ENCODE data around the gene ACSL5. TPM values are rescaled to one million over a fixed set of nuclear protein-coding genes. Genes with fewer than 3 reads are reported as not detected.

ACSL5 gene
- total and polyA plus RNA-seq, 2 donors = 13.0 to 15.9 TPM

DNA sequence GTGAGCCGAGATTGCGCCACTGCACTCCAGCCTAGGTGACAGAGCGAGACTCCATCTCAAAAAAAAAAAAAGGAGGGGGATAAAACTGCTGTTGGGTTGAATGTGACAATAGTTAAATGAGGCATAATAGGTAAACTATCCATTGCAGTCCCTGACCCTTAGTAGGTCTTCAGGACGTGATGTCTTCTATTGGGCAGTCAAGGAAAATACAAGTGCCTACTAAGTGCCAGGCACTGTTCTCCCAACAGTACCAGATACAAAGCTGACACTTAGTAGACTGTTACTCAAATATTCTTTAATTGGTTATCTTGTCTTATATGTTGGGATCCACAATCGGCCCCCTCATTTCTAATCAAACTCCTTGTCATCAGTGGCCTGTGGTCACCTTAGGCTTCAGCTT, 27.1 kb upstream of the ACSL5 start:
- DNase-seq (ENCODE audit: low read depth in 6 of 9, low spot score in 9 of 9) = no peak
- 96% methylated on average over 5 of the region's 5 CpGs for WGBS
- no peaks in the 10 kb centered on the region for H3K4me1 ChIP-seq (ENCODE audit: control insufficient read depth in 2 of 2, insufficient read depth in 2 of 2, low read length in 2 of 2)
- H3K36me3 ChIP-seq (ENCODE audit: control insufficient read depth in 2 of 2, insufficient read depth in 2 of 2, low read length in 1 of 2) = no peaks in the 10 kb centered on the region
- H3K27ac ChIP-seq (ENCODE audit: low read depth in 1 of 2, low read length in 1 of 2) = no peak overlapping the region
- no peak overlapping the region for H3K4me3 ChIP-seq (ENCODE audit: low read length in 2 of 2)
- H3K9me3 ChIP-seq (ENCODE audit: control insufficient read depth in 2 of 2, insufficient read depth in 1 of 2, low read length in 1 of 2) = no peaks in the 10 kb centered on the region
- H3K27me3 ChIP-seq (ENCODE audit: control insufficient read depth in 2 of 2, insufficient read depth in 1 of 2, low read length in 1 of 2) = no peaks in the 10 kb centered on the region

DNA sequence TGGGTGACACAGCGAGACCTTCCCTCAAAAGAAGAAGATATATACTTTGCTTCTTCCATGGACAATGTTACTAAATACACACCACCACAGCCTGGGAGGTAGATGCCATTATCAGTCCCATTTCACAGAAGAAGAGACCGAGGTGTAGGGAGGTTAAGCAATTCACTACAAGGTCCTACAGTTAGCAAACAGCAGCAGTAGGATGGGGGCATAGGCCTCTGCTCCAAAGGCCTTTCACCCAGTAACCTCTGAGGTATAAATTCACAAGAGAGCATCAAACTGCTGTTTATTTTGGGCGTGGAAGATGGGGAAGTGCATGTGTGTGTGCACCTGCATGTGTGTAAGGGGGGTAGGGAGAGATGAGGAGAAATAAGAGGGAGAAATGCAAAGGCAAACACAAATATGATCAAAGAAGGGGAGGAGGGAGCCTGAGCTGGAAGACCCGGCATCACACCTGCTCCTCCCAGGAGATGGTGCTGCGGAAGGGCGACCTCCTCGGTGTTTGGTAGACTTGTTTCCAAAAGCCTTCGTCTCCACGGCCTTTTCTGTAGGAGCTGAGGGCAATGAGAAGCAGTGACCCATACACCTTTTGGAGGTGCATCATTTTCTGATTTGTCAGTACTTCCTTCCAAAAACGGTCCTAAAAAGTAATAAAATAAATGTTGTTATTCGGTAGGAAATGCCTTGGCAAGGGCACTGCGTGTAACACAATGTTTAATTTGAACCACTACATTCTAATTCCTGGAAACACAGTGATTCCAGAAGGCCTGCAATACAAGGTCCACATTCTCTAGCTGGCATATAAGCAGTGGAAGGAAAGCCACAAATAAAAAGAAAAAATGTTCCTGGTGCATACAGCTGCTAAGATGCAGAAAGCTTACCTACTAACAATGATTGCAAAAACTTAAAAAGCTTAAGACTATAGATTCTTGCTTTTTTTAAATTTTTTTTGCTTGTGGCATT, 25.9 kb upstream of the ACSL5 start:
- Histone ChIP-seq H3K4me3 (ENCODE audit: low read length in 2 of 2) (no peak overlapping the region), H3K4me1 (ENCODE audit: control insufficient read depth in 2 of 2, insufficient read depth in 2 of 2, low read length in 2 of 2) (no peaks in the 10 kb centered on the region), H3K9me3 (ENCODE audit: control insufficient read depth in 2 of 2, insufficient read depth in 1 of 2, low read length in 1 of 2) (no peaks in the 10 kb centered on the region), H3K27ac (ENCODE audit: low read depth in 1 of 2, low read length in 1 of 2) (no peak overlapping the region), H3K36me3 (ENCODE audit: control insufficient read depth in 2 of 2, insufficient read depth in 2 of 2, low read length in 1 of 2) (no peaks in the 10 kb centered on the region), H3K27me3 (ENCODE audit: control insufficient read depth in 2 of 2, insufficient read depth in 1 of 2, low read length in 1 of 2) (no peaks in the 10 kb centered on the region)
- DNase-seq (ENCODE audit: low read depth in 6 of 9, low spot score in 9 of 9) = no peak
- WGBS = 93% methylated on average over 12 of the region's 12 CpGs

DNA sequence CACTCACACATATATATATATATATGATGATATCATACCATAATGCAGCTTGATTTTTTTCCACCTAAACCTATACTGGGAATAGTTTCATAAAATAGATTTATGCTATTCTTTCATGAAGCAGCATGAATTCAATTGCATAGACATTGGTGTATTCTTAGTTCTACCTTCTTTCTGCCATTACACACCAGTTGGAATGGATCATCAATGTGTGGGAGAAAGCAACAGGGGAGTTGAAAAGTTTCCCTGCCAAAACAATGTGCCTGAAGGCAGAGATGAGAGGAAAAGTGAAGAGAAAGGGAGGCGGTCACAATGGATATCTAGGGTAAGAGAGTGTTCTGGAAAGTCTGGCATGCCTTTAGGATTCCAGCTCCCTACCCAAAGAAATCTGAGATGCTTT, 25.2 kb upstream of the ACSL5 start:
- no peak for DNase-seq (ENCODE audit: low read depth in 6 of 9, low spot score in 9 of 9)
- H3K4me3 ChIP-seq (ENCODE audit: low read length in 2 of 2) = no peak overlapping the region
- no peaks in the 10 kb centered on the region for H3K36me3 ChIP-seq (ENCODE audit: control insufficient read depth in 2 of 2, insufficient read depth in 2 of 2, low read length in 1 of 2)
- H3K4me1 ChIP-seq (ENCODE audit: control insufficient read depth in 2 of 2, insufficient read depth in 2 of 2, low read length in 2 of 2) = no peaks in the 10 kb centered on the region
- no peak overlapping the region for H3K27ac ChIP-seq (ENCODE audit: low read depth in 1 of 2, low read length in 1 of 2)
- H3K9me3 ChIP-seq (ENCODE audit: control insufficient read depth in 2 of 2, insufficient read depth in 1 of 2, low read length in 1 of 2) = no peaks in the 10 kb centered on the region
- no peaks in the 10 kb centered on the region for H3K27me3 ChIP-seq (ENCODE audit: control insufficient read depth in 2 of 2, insufficient read depth in 1 of 2, low read length in 1 of 2)
- 98% methylated on average over 1 of the region's 1 CpG for WGBS

DNA sequence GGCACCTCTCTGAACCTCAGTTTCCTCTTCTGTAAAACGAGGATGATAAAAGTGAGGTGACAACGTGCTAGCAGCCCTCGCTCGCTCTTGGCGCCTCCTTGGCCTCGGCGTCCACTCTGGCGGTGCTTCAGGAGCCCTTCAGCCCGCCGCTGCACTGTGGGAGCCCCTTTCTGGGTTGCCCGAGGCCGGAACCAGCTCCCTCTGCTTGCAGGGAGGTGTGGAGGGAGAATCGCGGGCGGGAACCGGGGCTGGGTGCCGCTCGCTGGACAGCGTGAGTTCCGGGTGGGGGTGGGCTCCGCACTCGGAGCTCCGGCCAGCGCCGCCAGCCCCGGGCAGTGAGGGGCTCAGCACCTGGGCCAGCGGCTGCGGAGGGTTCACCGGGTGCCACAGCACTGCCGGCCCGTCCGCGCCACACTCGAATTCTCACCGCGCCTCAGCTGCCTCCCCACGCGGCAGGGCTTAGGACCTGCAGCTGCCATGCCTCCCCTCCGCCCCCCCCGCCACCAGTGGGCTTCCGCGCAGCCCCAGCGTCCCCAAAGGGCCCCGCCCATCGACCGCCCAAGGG, 24.3 kb upstream of the ACSL5 start:
- H3K4me1 ChIP-seq (ENCODE audit: control insufficient read depth in 2 of 2, insufficient read depth in 2 of 2, low read length in 2 of 2) = no peaks in the 10 kb centered on the region
- WGBS = 97% methylated on average over 46 of the region's 46 CpGs
- no peak for DNase-seq (ENCODE audit: low read depth in 6 of 9, low spot score in 9 of 9)
- H3K27me3 ChIP-seq (ENCODE audit: control insufficient read depth in 2 of 2, insufficient read depth in 1 of 2, low read length in 1 of 2) = no peaks in the 10 kb centered on the region
- H3K27ac ChIP-seq (ENCODE audit: low read depth in 1 of 2, low read length in 1 of 2) = no peak overlapping the region
- H3K4me3 ChIP-seq (ENCODE audit: low read length in 2 of 2) = no peak overlapping the region
- H3K36me3 ChIP-seq (ENCODE audit: control insufficient read depth in 2 of 2, insufficient read depth in 2 of 2, low read length in 1 of 2) = no peaks in the 10 kb centered on the region
- H3K9me3 ChIP-seq (ENCODE audit: control insufficient read depth in 2 of 2, insufficient read depth in 1 of 2, low read length in 1 of 2) = no peaks in the 10 kb centered on the region

DNA sequence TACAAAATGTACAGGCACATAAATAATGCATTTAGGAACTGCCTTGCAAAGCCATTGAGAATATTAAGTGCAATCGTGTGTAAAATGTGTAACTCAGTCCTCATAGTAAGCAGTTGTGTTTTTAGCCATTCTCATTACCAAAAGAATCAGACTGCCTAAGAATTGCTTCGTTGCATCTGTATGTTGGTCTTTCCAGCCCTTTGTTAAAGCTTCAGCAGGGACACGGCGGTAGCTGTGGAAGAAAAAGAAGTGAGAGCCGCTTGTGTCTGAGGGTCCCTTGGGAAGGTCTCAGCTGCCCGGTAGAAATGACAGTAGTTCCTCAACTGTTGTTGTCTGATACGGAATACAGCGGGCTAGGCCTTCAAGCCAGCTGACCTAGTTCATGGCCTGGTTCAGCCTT, 22.8 kb upstream of the ACSL5 start:
- H3K9me3 ChIP-seq (ENCODE audit: control insufficient read depth in 2 of 2, insufficient read depth in 1 of 2, low read length in 1 of 2) = no peaks in the 10 kb centered on the region
- H3K4me3 ChIP-seq (ENCODE audit: low read length in 2 of 2) = no peak overlapping the region
- WGBS = 96% methylated on average over 8 of the region's 8 CpGs
- no peak for DNase-seq (ENCODE audit: low read depth in 6 of 9, low spot score in 9 of 9)
- no peaks in the 10 kb centered on the region for H3K4me1 ChIP-seq (ENCODE audit: control insufficient read depth in 2 of 2, insufficient read depth in 2 of 2, low read length in 2 of 2)
- H3K27ac ChIP-seq (ENCODE audit: low read depth in 1 of 2, low read length in 1 of 2) = no peak overlapping the region
- no peaks in the 10 kb centered on the region for H3K36me3 ChIP-seq (ENCODE audit: control insufficient read depth in 2 of 2, insufficient read depth in 2 of 2, low read length in 1 of 2)
- H3K27me3 ChIP-seq (ENCODE audit: control insufficient read depth in 2 of 2, insufficient read depth in 1 of 2, low read length in 1 of 2) = no peaks in the 10 kb centered on the region

DNA sequence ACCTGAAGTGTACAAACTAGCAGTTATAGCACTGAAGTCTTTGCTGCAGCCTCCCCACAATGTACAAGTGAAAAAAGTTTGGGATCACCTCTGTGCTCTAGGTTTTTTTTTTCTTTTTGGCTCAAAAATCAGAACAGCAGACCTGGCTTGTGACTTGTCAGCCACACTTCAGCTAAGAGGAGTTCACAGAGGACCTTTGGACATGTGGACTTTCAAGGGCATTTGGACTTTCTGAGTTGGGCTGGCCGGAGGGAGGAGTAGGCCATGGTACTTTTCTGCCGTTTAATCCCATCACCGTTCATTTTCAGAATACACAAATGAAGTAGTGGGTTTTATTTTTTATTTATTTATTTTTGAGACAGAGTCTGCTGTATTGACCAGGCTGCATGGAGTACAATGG, 21.9 kb upstream of the ACSL5 start:
- no peak for DNase-seq (ENCODE audit: low read depth in 6 of 9, low spot score in 9 of 9)
- no peak overlapping the region for H3K4me3 ChIP-seq (ENCODE audit: low read length in 2 of 2)
- H3K27me3 ChIP-seq (ENCODE audit: control insufficient read depth in 2 of 2, insufficient read depth in 1 of 2, low read length in 1 of 2) = no peaks in the 10 kb centered on the region
- no peak overlapping the region for H3K27ac ChIP-seq (ENCODE audit: low read depth in 1 of 2, low read length in 1 of 2)
- 81% methylated on average over 3 of the region's 3 CpGs for WGBS
- no peaks in the 10 kb centered on the region for H3K36me3 ChIP-seq (ENCODE audit: control insufficient read depth in 2 of 2, insufficient read depth in 2 of 2, low read length in 1 of 2)
- no peaks in the 10 kb centered on the region for H3K4me1 ChIP-seq (ENCODE audit: control insufficient read depth in 2 of 2, insufficient read depth in 2 of 2, low read length in 2 of 2)
- H3K9me3 ChIP-seq (ENCODE audit: control insufficient read depth in 2 of 2, insufficient read depth in 1 of 2, low read length in 1 of 2) = no peaks in the 10 kb centered on the region

DNA sequence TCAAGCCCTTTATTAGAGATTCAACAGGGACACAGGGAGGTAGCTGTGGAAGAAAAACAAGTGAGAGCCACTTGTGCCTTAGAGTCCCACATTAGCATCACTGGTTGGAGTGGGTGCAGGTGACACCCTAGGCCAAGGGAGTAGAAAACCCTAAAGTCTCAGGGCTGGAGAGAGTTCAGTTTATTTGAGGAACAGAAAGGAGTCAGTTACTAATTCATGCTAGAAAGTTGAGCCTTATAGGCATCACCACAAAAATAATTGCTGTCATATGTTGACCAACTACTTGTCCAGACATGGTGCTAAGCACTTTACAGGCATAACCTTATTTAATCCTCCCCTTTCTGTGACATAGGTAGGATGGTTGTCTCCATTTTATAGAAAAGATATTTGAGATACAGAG, 20.9 kb upstream of the ACSL5 start:
- no peaks in the 10 kb centered on the region for H3K4me1 ChIP-seq (ENCODE audit: control insufficient read depth in 2 of 2, insufficient read depth in 2 of 2, low read length in 2 of 2)
- H3K36me3 ChIP-seq (ENCODE audit: control insufficient read depth in 2 of 2, insufficient read depth in 2 of 2, low read length in 1 of 2) = no peaks in the 10 kb centered on the region
- H3K27ac ChIP-seq (ENCODE audit: low read depth in 1 of 2, low read length in 1 of 2) = no peak overlapping the region
- DNase-seq (ENCODE audit: low read depth in 6 of 9, low spot score in 9 of 9) = no peak
- H3K9me3 ChIP-seq (ENCODE audit: control insufficient read depth in 2 of 2, insufficient read depth in 1 of 2, low read length in 1 of 2) = no peaks in the 10 kb centered on the region
- no peak overlapping the region for H3K4me3 ChIP-seq (ENCODE audit: low read length in 2 of 2)
- H3K27me3 ChIP-seq (ENCODE audit: control insufficient read depth in 2 of 2, insufficient read depth in 1 of 2, low read length in 1 of 2) = no peaks in the 10 kb centered on the region

DNA sequence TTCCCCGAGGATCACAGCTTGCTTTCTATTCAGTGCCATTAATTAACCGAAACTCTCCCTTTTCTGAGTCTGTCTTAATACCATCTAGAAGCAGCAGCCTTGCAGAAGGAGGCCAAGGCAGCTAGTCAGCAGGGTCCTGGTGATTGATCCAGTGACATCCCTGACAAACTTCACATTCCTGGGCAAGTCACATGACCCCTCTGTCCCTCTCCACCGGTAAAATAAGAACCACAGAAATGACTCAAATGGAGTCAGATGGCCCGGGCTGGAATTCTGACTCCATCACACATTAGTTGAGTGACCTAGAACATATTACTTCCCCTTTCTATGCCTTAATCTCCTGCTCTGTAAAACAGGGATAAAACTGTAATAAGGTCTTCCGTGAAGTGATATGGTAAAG, 17.2 kb upstream of the ACSL5 start:
- no peaks in the 10 kb centered on the region for H3K27me3 ChIP-seq (ENCODE audit: control insufficient read depth in 2 of 2, insufficient read depth in 1 of 2, low read length in 1 of 2)
- DNase-seq (ENCODE audit: low read depth in 6 of 9, low spot score in 9 of 9) = no peak
- no peaks in the 10 kb centered on the region for H3K4me1 ChIP-seq (ENCODE audit: control insufficient read depth in 2 of 2, insufficient read depth in 2 of 2, low read length in 2 of 2)
- H3K27ac ChIP-seq (ENCODE audit: low read depth in 1 of 2, low read length in 1 of 2) = no peak overlapping the region
- H3K36me3 ChIP-seq (ENCODE audit: control insufficient read depth in 2 of 2, insufficient read depth in 2 of 2, low read length in 1 of 2) = no peaks in the 10 kb centered on the region
- H3K4me3 ChIP-seq (ENCODE audit: low read length in 2 of 2) = no peak overlapping the region
- 88% methylated on average over 5 of the region's 5 CpGs for WGBS
- H3K9me3 ChIP-seq (ENCODE audit: control insufficient read depth in 2 of 2, insufficient read depth in 1 of 2, low read length in 1 of 2) = no peaks in the 10 kb centered on the region

DNA sequence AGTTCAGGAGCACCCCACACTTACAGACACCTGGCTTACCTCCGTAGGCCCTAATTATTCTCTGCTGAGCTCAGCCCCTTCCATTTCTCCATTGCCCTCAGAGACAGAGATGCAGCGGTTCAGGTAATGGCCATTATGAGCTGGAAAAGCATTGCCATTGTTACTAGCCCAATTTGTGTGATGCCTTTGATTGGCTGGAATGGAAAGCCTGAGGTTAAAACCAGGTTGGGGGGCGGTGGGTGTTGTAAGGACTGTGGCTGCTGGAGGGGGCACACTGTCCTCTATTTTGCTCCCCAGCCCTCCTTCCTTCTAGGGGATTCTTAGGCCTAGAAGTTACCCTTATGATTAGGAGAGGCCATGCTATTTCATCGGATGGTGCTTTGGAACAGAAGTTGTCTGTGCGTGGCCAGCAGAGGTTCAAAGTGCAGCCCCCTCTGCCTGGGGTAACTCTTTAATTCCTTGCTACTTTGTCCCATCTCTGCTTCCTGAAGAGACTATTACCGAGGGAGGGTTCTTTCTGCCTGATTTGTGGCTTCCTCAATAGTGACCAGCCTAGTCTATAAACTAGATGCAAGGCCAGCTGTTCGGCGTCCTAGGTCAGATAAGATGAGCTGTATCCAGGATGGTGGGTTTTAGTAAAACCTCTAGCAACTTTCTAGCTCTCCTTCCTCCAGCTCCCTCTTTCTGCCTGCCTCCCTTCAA, 14.2 kb upstream of the ACSL5 start:
- DNase-seq (ENCODE audit: low read depth in 6 of 9, low spot score in 9 of 9) = no peak
- Histone ChIP-seq H3K4me1 (ENCODE audit: control insufficient read depth in 2 of 2, insufficient read depth in 2 of 2, low read length in 2 of 2) (no peaks in the 10 kb centered on the region), H3K4me3 (ENCODE audit: low read length in 2 of 2) (no peak overlapping the region), H3K27me3 (ENCODE audit: control insufficient read depth in 2 of 2, insufficient read depth in 1 of 2, low read length in 1 of 2) (peaks cover 0 to 3% of the 10 kb centered on the region in 2 donors), H3K9me3 (ENCODE audit: control insufficient read depth in 2 of 2, insufficient read depth in 1 of 2, low read length in 1 of 2) (no peaks in the 10 kb centered on the region), H3K36me3 (ENCODE audit: control insufficient read depth in 2 of 2, insufficient read depth in 2 of 2, low read length in 1 of 2) (no peaks in the 10 kb centered on the region), H3K27ac (ENCODE audit: low read depth in 1 of 2, low read length in 1 of 2) (no peak overlapping the region)
- WGBS = 82% methylated on average over 8 of the region's 8 CpGs
